CD4-positive, alpha-beta T cell (primary cell): Measurements from ENCODE around the gene RND2. TPM values are rescaled to one million over a fixed set of nuclear protein-coding genes. Genes with fewer than 3 reads are reported as not detected.
A peak's percentile ranks its signal among the peaks of the same experiment; 100 is the strongest.

Experiments
- ATAC-seq: fragments of 200-7000 bp; cut with Tn5 transposase; one replicate; pipeline ENCODE4 v1.10.0; 2022; ENCODE audit warnings: mild to moderate bottlenecking; ENCODE audit not compliant: poor library complexity
- CTCF ChIA-PET: fragments of 350-600 bp; sonication (Branson Sonifier 250); formaldehyde crosslinking; loops from one replicate; lab custom pipeline; 2021; ENCODE audit warnings: antibody characterized with exemption, inconsistent platforms; lab: Charles Lee
- POLR2A ChIA-PET: fragments of 350-600 bp; sonication (Branson Sonifier 250); formaldehyde crosslinking; loops from one replicate; lab custom pipeline; 2021; ENCODE audit warnings: antibody characterized with exemption, inconsistent platforms; lab: Charles Lee
- DNase-seq, 14 experiments: peaks; one replicate each; pipeline ENCODE4 v3.0.0-alpha.2; 2013 to 2020; ENCODE audit warnings: mixed read lengths in 2 of 14
- H3K27ac ChIP-seq, 2 donors: one replicate each; pipeline versions ENCODE4 v1.5.1 to v1.7.0; 2013; ENCODE audit warnings: low read length in 2 of 2, low read depth in 1 of 2, mild to moderate bottlenecking in 1 of 2
- H3K27me3 ChIP-seq, 2 experiments: 1 replicate in 1 of 2; 2 replicates in 1 of 2; pipeline versions ENCODE4 v1.6.1 to v1.7.0; 2013; ENCODE audit warnings: low read length in 2 of 2, control low read depth in 1 of 2, mild to moderate bottlenecking in 1 of 2, moderate library complexity in 1 of 2; ENCODE audit not compliant: insufficient read depth in 2 of 2, control insufficient read depth in 1 of 2
- H3K36me3 ChIP-seq: one replicate; pipeline ENCODE4 v1.6.1; 2013; ENCODE audit warnings: low read length, control low read depth; ENCODE audit not compliant: insufficient read depth
- H3K4me1 ChIP-seq: one replicate; pipeline ENCODE4 v1.6.1; 2013; ENCODE audit warnings: low read length, control low read depth; ENCODE audit not compliant: insufficient read depth
- H3K4me3 ChIP-seq: one replicate; pipeline ENCODE4 v1.5.1; 2013; ENCODE audit warnings: mild to moderate bottlenecking, low read length, moderate library complexity
- H3K9me3 ChIP-seq, 2 experiments: 1 replicate in 1 of 2; 2 replicates in 1 of 2; pipeline versions ENCODE4 v1.6.1 to v1.7.0; 2013; ENCODE audit warnings: low read length in 2 of 2, mild to moderate bottlenecking in 2 of 2, control low read depth in 1 of 2, moderate library complexity in 1 of 2; ENCODE audit not compliant: control insufficient read depth in 1 of 2, insufficient read depth in 1 of 2
- H3K27ac Mint-ChIP-seq: one replicate; pipeline ENCODE4 v1.8.0; 2020; ENCODE audit warnings: mixed read lengths
- H3K27me3 Mint-ChIP-seq: one replicate; pipeline ENCODE4 v1.8.0; 2021; ENCODE audit warnings: mixed read lengths
- H3K36me3 Mint-ChIP-seq: one replicate; pipeline ENCODE4 v1.8.0; 2021; ENCODE audit warnings: low read depth, mixed read lengths
- H3K4me1 Mint-ChIP-seq: one replicate; pipeline ENCODE4 v1.8.0; 2021; ENCODE audit warnings: low read depth, mixed read lengths
- H3K4me3 Mint-ChIP-seq: one replicate; pipeline ENCODE4 v1.8.0; 2020; ENCODE audit warnings: mild to moderate bottlenecking, mixed read lengths
- H3K9me3 Mint-ChIP-seq: one replicate; pipeline ENCODE4 v1.8.0; 2020; ENCODE audit warnings: mixed read lengths
- CTCF ChIP-seq: fragments of 200-600 bp; IDR thresholded peaks from one replicate; pipeline ENCODE4 v1.8.0; 2022; ENCODE audit warnings: antibody characterized with exemption, mild to moderate bottlenecking
- intact Hi-C, 2 experiments: fragments of 100-400 bp; cut with DNase I in 1 of 2; cut with micrococcal nuclease in 1 of 2; formaldehyde crosslinking; loops; one replicate each; pipeline versions ENCODE4 v1.15.1 to v1.9.0; 2023 to 2025; cut with DNase I, micrococcal nuclease
- total RNA-seq, 174 experiments: library from RNA in 2 of 174; stranded (reverse) in 2 of 174; gene quantifications; one replicate each; pipeline ENCODE4 v1.2.3 and lab custom pipeline; 2021 to 2026

RND2 gene
- total RNA-seq, 2 experiments from 2014 or later, result 0.27 to 0.28 TPM

GRCh38 chr17:43020030-43020621 is 4.9 kb upstream of the RND2 start:
- Mint-ChIP-seq H3K36me3 (peaks cover 8% of the 10 kb centered on the region), H3K4me1 (peaks cover 50% of the 10 kb centered on the region), H3K4me3 (peak overlapping the region; percentile 86), H3K27ac (peak overlapping the region; percentile 67), H3K27me3 (no peaks in the 10 kb centered on the region), H3K9me3 (no peaks in the 10 kb centered on the region)
- no peaks in the 10 kb centered on the region for H3K27me3 ChIP-seq
- H3K9me3 ChIP-seq, result no peaks in the 10 kb centered on the region
- ChIA-PET POLR2A (interaction anchor here (1.1 to 4.1 kb wide), 4 partner anchors 14 to 341 kb away, joined by 3 to 24 read pairs (median 14); partner anchors contain the start of genes IFI35 and RPL27), CTCF (no interaction called here)
- intact Hi-C loops, result loop anchor here (2.0 to 10.0 kb wide), 5 partner anchors 13 to 367 kb away; partner anchors contain the start of genes IFI35 (in 2 of the 2), BRCA1 (in 1 of the 2) and TMEM106A (in 1 of the 2)
- H3K27ac ChIP-seq, result no peak overlapping the region
- H3K4me1 ChIP-seq, result peaks cover 52% of the 10 kb centered on the region
- DNase-seq (no peak), ATAC-seq (no peak)
- peaks cover 7% of the 10 kb centered on the region for H3K36me3 ChIP-seq
- no peak overlapping the region for H3K4me3 ChIP-seq
- no peak for TF ChIP-seq CTCF

DNA sequence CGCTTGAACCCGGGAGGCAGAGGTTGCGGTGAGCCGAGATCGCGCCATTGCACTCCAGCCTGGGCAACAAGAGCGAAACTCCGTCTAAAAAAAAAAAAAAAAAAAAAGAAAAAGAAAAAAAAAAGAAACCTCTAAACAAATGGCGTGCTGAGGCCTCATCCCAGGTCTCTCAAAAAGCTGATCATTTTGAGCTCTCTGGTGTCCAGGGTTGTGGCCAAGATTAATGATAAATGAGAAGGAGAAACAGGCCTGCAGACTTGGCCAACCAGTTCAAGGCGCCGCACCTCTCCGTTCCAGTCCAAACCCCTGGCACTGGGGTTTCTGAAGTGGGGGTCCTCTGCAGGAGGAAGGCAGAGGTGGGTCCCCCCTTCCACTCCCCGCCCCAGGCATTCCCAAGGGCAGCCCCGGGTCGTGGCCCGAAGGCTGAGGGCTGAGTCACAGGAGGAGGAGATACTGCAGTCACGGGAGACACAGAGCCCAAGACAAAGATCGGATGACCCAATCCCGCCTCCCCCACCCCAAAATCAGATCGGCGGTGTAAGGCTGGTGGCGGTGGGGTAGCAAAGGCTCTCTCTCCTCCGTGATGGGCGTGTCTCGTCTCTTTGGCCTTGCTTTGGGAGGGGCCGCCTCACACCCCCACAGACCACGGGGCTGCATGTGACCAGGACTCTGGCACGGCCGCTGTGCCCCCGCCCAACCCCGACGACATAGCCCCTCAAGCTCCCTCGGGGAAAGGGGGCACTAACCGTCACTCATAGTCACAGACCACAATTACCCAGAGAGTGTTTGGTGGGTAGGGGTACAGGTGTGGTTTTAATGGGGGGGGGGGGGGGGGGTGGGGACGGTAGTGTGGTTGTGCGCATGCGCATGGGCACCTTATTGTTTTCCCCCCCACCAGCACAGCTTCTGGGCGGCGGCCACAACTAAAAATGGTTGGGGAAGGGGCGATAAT is 4.0 kb upstream of the RND2 start:
- H3K4me1 ChIP-seq, result peaks cover 56% of the 10 kb centered on the region
- ChIA-PET CTCF (interaction anchor here (1.4 kb wide), 1 partner anchor 23 kb away, joined by 4 read pairs; the partner anchor contains the start of gene RPL27), POLR2A (interaction anchor here (1.1 to 4.1 kb wide), 7 partner anchors 15 to 347 kb away, joined by 4 to 24 read pairs (median 9); partner anchors contain the start of genes IFI35, RPL27 and TMEM106A)
- H3K27me3 ChIP-seq, result no peaks in the 10 kb centered on the region
- Mint-ChIP-seq H3K27me3 (no peaks in the 10 kb centered on the region), H3K4me1 (peaks cover 50% of the 10 kb centered on the region), H3K27ac (peak overlapping the region; percentile 70), H3K9me3 (no peaks in the 10 kb centered on the region), H3K4me3 (peak overlapping the region; percentile 93), H3K36me3 (peaks cover 6% of the 10 kb centered on the region)
- peak overlapping the region in 1 of 2 donors; percentile 9 for H3K27ac ChIP-seq
- intact Hi-C loops, result loop anchor here (2.0 to 10.0 kb wide), 5 partner anchors 14 to 366 kb away; partner anchors contain the start of genes IFI35 (in 2 of the 2), BRCA1 (in 1 of the 2) and TMEM106A (in 1 of the 2)
- peak overlapping the region; percentile 78 for H3K4me3 ChIP-seq
- DNase-seq (peak in 11 of 14 experiments; percentile 20 to 76 (median 37)), ATAC-seq (no peak)
- H3K9me3 ChIP-seq, result no peaks in the 10 kb centered on the region
- no peak for TF ChIP-seq CTCF
- H3K36me3 ChIP-seq, result peaks cover 5% of the 10 kb centered on the region
